Measurements from ENCODE around the gene PPP1R18.

DNA sequence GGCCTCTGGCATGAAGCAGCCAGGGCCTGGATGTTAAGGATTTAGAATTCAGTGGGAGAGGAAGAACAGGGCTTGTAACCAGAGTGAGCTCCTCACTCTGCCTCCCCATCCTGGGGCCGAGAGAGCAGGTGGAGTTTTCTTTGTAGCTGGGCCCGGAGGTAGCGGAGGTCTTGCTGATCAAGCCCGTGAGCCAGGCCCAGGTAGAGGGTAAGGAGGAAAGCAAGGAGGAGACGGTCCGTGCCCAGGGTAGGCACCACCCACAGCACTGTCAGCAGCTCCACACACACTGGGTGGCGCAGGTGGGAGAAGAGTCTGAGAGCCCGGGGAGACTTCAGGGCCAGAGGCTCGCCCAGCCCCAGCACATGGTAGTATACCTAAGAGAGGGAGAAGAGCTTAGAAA lies 2.1 kb upstream of the PPP1R18 start:
- TF ChIP-seq, protein P1, sequence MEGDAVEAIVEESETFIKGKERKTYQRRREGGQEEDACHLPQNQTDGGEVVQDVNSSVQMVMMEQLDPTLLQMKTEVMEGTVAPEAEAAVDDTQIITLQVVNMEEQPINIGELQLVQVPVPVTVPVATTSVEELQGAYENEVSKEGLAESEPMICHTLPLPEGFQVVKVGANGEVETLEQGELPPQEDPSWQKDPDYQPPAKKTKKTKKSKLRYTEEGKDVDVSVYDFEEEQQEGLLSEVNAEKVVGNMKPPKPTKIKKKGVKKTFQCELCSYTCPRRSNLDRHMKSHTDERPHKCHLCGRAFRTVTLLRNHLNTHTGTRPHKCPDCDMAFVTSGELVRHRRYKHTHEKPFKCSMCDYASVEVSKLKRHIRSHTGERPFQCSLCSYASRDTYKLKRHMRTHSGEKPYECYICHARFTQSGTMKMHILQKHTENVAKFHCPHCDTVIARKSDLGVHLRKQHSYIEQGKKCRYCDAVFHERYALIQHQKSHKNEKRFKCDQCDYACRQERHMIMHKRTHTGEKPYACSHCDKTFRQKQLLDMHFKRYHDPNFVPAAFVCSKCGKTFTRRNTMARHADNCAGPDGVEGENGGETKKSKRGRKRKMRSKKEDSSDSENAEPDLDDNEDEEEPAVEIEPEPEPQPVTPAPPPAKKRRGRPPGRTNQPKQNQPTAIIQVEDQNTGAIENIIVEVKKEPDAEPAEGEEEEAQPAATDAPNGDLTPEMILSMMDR (IDR thresholded peaks at IDR 0.05), result no peak
- TF ChIP-seq POLR2A (IDR thresholded peaks at IDR 0.05), result no peak
